AG09319 (cell line): ENCODE measurements around the gene ACOX2.
"Not testable (repeated sequence)": the region's sequence is repeated elsewhere in the genome, so short reads cannot be mapped to it uniquely, and the experiment has no call there.

Experiments
- DNase-seq: peaks from one replicate; pipeline ENCODE4 v3.0.0-alpha.2; 2010; ENCODE audit warnings: low read depth; ENCODE audit errors: extremely low read depth
- TF ChIP-seq, protein P1 (sequence below): IDR thresholded peaks from 2 replicates; pipeline ENCODE4 v1.5.1; 2011; ENCODE audit warnings: low read depth, mild to moderate bottlenecking, inconsistent platforms, low read length, moderate library complexity

Gene ACOX2

DNA sequence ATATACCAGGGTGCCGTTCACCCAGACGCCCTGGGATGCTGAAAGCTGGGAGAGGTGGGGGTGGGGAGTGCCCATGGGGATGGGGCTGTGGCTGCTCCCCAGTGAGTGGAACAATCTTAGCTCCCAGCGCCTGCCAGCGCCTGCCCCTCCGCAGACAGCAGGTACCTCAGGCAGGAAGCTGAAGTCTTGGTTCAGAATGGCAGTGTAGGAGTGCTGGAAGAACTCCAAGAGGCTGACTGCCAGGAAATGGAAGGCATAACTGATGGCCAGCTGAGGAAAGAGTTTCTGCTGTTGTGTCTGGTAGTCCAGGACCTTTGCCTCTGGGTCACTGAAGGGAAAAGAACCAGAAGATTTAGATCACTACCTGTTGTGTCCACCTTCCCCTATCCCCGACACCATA is 8.4 kb downstream of the ACOX2 start:
- TF ChIP-seq, protein P1, sequence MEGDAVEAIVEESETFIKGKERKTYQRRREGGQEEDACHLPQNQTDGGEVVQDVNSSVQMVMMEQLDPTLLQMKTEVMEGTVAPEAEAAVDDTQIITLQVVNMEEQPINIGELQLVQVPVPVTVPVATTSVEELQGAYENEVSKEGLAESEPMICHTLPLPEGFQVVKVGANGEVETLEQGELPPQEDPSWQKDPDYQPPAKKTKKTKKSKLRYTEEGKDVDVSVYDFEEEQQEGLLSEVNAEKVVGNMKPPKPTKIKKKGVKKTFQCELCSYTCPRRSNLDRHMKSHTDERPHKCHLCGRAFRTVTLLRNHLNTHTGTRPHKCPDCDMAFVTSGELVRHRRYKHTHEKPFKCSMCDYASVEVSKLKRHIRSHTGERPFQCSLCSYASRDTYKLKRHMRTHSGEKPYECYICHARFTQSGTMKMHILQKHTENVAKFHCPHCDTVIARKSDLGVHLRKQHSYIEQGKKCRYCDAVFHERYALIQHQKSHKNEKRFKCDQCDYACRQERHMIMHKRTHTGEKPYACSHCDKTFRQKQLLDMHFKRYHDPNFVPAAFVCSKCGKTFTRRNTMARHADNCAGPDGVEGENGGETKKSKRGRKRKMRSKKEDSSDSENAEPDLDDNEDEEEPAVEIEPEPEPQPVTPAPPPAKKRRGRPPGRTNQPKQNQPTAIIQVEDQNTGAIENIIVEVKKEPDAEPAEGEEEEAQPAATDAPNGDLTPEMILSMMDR = no peak
- DNase-seq = no peak

DNA sequence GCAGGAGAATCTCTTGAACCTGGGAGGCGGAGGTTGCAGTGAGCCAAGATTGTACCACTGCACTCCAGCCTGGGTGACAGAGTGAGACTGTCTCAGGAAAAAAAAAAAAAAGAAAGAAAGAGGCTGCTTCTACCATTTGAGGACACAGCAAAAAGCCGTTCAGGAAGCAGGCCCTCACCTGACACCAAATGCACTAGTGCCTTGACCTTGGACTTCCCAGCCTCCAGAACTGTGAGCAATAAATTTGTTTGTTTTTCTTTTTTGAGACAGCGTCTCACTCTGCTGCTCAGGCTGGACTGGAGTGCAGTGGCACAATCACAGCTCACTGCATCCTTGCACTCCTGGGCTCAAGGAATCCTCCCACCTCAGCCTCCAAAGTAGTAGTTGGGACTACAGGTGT is 9.6 kb downstream of the ACOX2 start:
- not testable (repeated sequence) for DNase-seq

DNA sequence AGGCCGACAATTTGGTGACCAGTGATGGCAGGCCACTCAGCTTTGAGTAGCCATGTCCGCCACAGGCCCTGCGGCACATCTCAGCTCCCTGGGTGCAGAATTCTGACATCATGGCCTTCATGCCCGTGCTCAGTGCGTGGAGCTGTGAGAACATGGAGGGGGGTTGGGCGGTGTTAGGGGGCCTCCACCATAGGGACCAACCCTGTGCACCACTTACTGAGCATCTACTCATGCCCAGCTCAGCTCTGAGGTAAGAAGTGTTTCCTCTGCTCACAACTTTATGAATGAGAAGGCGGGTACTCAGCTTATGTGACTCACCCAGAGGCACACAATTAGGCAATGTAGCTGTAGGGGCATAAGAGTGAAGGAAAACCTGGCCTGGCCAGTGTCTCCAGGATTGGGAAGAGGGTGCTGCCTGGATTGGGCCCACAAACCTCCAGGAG is 10.5 kb downstream of the ACOX2 start:
- peak; percentile 57 for DNase-seq
- TF ChIP-seq, protein P1 = no peak

DNA sequence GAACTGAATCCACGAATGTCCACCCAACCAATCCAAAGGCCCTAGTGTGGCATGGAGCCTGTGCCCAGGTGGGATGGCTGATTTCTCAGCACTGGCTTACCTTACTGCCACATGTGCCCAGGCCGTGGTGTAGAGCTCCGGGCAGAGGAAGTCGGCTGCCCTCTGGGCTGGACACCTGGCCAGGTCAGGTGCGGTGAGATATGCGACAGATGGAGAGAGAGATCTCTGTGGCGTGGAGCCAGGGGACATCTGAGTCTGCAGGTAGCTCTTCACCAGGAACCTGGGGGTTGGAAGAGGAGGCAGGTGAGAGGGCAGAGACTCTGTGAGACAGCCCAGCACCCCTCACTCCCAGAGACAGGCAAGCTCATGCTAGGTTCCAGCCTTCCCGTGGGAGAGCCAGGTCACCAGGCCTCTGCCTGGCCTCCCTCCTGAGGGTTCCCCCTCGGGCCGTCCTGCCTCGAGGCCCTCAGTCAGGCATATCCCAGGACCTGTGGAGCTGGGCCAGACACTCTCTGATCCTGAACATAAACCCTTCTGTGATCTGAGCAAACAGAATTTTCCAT is 12.6 kb downstream of the ACOX2 start:
- DNase-seq = no peak
- TF ChIP-seq, protein P1 = no peak

DNA sequence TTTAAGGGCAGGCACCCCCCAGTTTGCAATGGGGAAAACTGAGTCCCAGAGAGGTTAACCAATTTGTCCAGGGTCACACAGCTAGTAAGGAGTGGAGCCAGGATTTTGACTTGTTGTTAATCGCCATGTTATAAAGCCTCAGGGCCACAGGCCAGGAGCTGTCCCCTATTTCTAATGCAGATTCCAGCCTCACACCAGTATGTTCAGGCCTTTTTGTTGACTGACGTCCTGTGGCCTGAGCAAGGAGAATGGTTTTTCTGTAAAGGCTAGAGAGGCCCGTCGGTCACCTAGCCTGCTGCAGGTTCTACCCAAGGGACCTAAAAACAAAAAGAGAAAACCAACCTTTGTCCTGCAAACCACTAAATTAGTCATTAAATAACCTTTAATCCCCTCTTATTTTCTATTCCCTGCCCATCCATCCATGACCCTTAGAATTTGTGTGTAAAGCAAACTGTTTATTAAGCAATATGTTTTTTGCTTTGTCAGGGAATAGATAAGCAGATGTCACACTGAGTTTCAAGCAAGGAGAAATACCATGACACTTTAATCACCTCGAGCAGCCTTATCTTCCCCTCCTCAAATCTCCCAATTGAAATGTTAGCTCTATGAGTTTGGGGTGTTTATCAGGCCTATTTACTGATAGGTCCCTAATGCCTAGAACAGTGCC is 14.1 kb downstream of the ACOX2 start:
- DNase-seq = no peak
- TF ChIP-seq, protein P1 = no peak

DNA sequence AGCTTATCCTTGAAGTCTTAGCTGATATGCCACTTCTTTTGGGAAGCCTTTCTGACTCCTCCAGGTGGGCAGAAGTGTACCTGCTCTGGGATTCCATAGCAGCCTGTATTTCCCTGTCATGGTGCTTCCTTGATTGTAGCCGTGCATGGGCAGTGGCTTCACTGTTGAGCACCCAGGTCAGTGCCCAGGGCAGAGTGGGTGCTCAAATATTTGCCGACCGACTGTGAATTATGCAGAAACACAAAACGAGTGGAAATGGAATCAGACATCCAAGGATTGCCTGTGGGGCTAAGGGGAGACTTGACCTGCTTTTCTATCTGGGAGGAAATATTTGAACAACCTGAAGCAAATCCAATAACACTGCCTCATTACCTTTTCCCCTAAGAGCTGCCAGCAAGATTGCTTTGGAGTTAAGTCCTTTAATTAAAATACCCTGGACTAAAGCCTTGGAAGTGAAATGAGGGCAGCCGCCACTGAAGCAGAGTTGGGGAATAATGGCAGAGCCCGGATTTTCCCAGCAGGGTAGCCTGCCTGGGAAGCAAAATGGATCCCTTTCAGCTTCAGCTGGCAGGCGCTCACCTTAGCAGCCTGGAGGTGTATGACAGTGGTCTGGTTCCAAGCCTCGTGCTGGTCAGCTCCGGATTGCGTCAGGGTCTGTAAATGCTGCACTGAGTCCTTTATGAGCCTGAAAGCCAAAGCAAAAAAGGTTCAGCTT is 14.9 kb downstream of the ACOX2 start:
- TF ChIP-seq, protein P1 = no peak
- DNase-seq = no peak

DNA sequence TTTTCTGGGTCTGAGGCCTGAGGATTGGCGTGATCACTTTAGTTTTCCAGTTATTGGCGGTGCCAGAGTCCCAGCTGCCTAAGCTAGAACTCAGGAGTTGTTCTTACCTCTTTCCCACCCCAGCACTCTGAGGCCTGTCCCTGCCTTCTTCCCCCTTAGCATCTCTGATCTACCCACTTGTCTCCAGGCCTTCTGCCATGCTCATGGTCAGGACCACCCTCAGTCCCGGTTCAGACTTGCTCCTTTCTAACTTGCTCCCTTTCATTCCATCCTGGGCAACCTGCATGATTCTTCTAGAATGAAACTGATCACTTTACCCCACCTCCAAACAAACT is 15.7 kb downstream of the ACOX2 start:
- TF ChIP-seq, protein P1 = no peak
- no peak for DNase-seq
